DND-41 (cell line): Measurements from ENCODE around the gene RBP5.

Experiments used
- ATAC-seq: fragments of 200-7000 bp; cut with Tn5 transposase; 3 replicates; pipeline ENCODE4 v1.9.1; 2021; ENCODE audit warnings: low read depth; ENCODE audit not compliant: insufficient read depth
- DNase-seq: peaks from one replicate; pipeline ENCODE4 v3.0.0-alpha.2; 2020
- H2AFZ ChIP-seq: 2 replicates; pipeline ENCODE4 v1.6.0; 2012; ENCODE audit warnings: low read depth, low read length
- H3K27ac ChIP-seq: 2 replicates; pipeline ENCODE4 v1.5.1; 2012; ENCODE audit warnings: low read length, inconsistent platforms
- H3K27me3 ChIP-seq: fragments of 200-600 bp; sonication (generic); 2 replicates; pipeline ENCODE4 v1.6.0; 2012; ENCODE audit warnings: low read length, mild to moderate bottlenecking, inconsistent platforms; ENCODE audit not compliant: insufficient read depth, poor library complexity
- H3K36me3 ChIP-seq: 2 replicates; pipeline ENCODE4 v1.5.1; 2012; ENCODE audit warnings: low read length, inconsistent platforms; ENCODE audit not compliant: insufficient read depth
- H3K4me1 ChIP-seq: 2 replicates; pipeline ENCODE4 v1.5.1; 2012; ENCODE audit warnings: mild to moderate bottlenecking, low read length; ENCODE audit not compliant: insufficient read depth
- H3K4me2 ChIP-seq: 2 replicates; pipeline ENCODE4 v1.6.0; 2012; ENCODE audit warnings: mild to moderate bottlenecking, moderate library complexity, low read length, inconsistent platforms; ENCODE audit not compliant: insufficient read depth
- H3K4me3 ChIP-seq, 2 experiments: fragments of 200-600 bp in 1 of 2; shearing (Covaris generic) in 1 of 2; 2 replicates each; pipeline ENCODE4 v1.5.1; 2012 to 2016; ENCODE audit warnings: inconsistent platforms in 2 of 2, low read length in 2 of 2, mild to moderate bottlenecking in 2 of 2, low read depth in 1 of 2, moderate library complexity in 1 of 2
- H3K79me2 ChIP-seq: 2 replicates; pipeline ENCODE4 v1.6.0; 2012; ENCODE audit warnings: low read length, inconsistent platforms; ENCODE audit not compliant: insufficient read depth
- H3K9ac ChIP-seq: 2 replicates; pipeline ENCODE4 v1.6.0; 2012; ENCODE audit warnings: low read depth, mild to moderate bottlenecking, inconsistent platforms, low read length, moderate library complexity
- H3K9me3 ChIP-seq: 2 replicates; pipeline ENCODE4 v1.5.1; 2012; ENCODE audit warnings: low read length, moderate library complexity, mild to moderate bottlenecking, inconsistent platforms; ENCODE audit not compliant: insufficient read depth, severe bottlenecking
- H4K20me1 ChIP-seq: 2 replicates; pipeline ENCODE4 v1.6.0; 2012; ENCODE audit warnings: low read length; ENCODE audit not compliant: insufficient read depth
- EZH2 ChIP-seq: IDR thresholded peaks from 3 replicates; pipeline ENCODE4 v1.6.1; 2012; ENCODE audit warnings: borderline replicate concordance, low read depth, mild to moderate bottlenecking, moderate library complexity, low read length, inconsistent platforms; ENCODE audit not compliant: severe bottlenecking
- TF ChIP-seq, protein P1 (sequence below): IDR thresholded peaks from 2 replicates; pipeline ENCODE4 v1.5.1; 2012; ENCODE audit warnings: borderline replicate concordance, low read length, moderate library complexity, mild to moderate bottlenecking; ENCODE audit not compliant: poor library complexity, severe bottlenecking; ENCODE audit errors: extremely low read depth

RBP5 gene

DNA sequence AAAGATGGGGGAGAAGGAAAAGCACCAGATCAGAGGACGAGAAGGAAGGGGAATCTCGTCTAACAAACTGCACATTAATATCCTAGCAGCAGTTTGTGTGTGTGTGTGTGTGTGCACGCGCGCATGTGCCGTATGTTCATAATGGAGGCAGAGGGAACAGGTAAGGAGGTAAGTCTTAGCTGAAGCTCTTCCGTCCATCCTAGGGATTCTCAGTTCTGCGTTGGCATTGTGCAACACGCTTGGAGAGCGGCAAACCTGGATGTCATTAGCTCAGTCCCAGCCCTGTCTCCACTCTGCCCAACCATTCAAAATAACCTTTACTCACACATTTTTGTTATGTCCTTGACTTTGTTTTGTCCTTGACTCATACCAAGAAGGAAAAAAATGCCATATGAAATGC is 34.8 kb downstream of the RBP5 start:
- ATAC-seq: no peak
- H3K27ac ChIP-seq: no peak overlapping the region
- H3K9ac ChIP-seq: no peak overlapping the region
- H3K79me2 ChIP-seq: no peaks in the 10 kb centered on the region
- H3K27me3 ChIP-seq: no peaks in the 10 kb centered on the region
- no peak overlapping the region for H3K4me2 ChIP-seq
- no peak for DNase-seq
- no peaks in the 10 kb centered on the region for H4K20me1 ChIP-seq
- peaks cover 14% of the 10 kb centered on the region for H3K4me1 ChIP-seq
- H3K9me3 ChIP-seq: no peaks in the 10 kb centered on the region
- no peak overlapping the region for H3K4me3 ChIP-seq
- H3K36me3 ChIP-seq: no peaks in the 10 kb centered on the region
- H2AFZ ChIP-seq: no peak overlapping the region
- no peak for TF ChIP-seq EZH2
- TF ChIP-seq, protein P1, sequence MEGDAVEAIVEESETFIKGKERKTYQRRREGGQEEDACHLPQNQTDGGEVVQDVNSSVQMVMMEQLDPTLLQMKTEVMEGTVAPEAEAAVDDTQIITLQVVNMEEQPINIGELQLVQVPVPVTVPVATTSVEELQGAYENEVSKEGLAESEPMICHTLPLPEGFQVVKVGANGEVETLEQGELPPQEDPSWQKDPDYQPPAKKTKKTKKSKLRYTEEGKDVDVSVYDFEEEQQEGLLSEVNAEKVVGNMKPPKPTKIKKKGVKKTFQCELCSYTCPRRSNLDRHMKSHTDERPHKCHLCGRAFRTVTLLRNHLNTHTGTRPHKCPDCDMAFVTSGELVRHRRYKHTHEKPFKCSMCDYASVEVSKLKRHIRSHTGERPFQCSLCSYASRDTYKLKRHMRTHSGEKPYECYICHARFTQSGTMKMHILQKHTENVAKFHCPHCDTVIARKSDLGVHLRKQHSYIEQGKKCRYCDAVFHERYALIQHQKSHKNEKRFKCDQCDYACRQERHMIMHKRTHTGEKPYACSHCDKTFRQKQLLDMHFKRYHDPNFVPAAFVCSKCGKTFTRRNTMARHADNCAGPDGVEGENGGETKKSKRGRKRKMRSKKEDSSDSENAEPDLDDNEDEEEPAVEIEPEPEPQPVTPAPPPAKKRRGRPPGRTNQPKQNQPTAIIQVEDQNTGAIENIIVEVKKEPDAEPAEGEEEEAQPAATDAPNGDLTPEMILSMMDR: no peak

DNA sequence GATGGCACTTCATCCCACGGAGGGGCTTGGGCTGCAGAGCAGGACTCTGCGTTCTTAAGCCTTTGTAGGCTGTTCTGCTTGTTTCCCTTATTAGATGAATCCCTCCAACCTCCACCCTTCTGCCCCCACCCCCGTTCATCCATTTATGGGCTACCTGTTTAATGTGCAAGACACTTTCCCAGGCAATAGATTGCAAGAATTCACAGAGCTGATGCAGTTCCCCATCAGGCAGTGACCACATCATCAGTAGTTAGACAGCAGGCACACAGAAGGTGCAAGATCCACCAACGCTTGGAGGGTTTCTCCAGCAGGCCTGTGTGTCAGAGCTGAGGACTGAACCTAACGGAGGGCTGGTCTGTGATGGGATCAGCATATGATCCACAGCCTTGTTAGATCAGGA is 35.2 kb downstream of the RBP5 start:
- H3K27ac ChIP-seq: no peak overlapping the region
- H3K4me1 ChIP-seq: peaks cover 14% of the 10 kb centered on the region
- no peak for TF ChIP-seq EZH2
- TF ChIP-seq, protein P1: no peak
- H3K9me3 ChIP-seq: no peaks in the 10 kb centered on the region
- no peaks in the 10 kb centered on the region for H3K27me3 ChIP-seq
- no peaks in the 10 kb centered on the region for H3K36me3 ChIP-seq
- no peak overlapping the region for H3K4me3 ChIP-seq
- H3K79me2 ChIP-seq: no peaks in the 10 kb centered on the region
- DNase-seq (no peak), ATAC-seq (no peak)
- H3K9ac ChIP-seq: no peak overlapping the region
- H3K4me2 ChIP-seq: no peak overlapping the region
- H2AFZ ChIP-seq: no peak overlapping the region
- no peaks in the 10 kb centered on the region for H4K20me1 ChIP-seq

DNA sequence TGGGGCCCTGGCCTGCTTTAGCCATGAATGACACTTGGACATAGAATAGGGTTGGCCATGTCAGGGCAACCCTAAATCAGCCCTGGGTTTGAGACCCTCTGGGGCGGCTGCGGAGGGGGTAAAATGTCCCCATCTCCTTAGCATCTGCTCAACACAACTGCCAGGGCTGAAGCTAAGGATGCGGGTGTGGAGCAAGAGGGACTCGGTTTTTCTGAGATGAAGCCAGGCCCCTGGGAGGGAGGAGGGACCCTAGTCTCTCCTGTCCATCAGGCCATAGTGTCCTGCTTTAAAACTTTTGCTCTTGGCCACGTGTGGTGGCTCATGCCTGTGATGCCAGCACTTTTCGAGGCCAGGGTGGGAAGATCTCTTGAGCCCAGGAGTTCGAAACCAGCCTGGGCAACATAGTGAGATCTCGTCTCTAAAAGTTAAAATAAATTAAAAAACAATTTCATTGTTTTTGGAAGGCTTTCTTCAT is 35.7 kb downstream of the RBP5 start:
- no peak overlapping the region for H3K4me3 ChIP-seq
- no peaks in the 10 kb centered on the region for H3K27me3 ChIP-seq
- H3K36me3 ChIP-seq: no peaks in the 10 kb centered on the region
- H3K9ac ChIP-seq: 0 out of 2 replicates have a peak overlapping the region, but pooled peaks have one; percentile 3
- ATAC-seq: no peak
- peak overlapping the region; percentile 68 for H2AFZ ChIP-seq
- no peaks in the 10 kb centered on the region for H3K79me2 ChIP-seq
- H3K4me1 ChIP-seq: peaks cover 14% of the 10 kb centered on the region
- H3K27ac ChIP-seq: no peak overlapping the region
- no peak for DNase-seq
- TF ChIP-seq EZH2: no peak
- TF ChIP-seq, protein P1: no peak
- H4K20me1 ChIP-seq: no peaks in the 10 kb centered on the region
- H3K9me3 ChIP-seq: no peaks in the 10 kb centered on the region
- no peak overlapping the region for H3K4me2 ChIP-seq
